SU-DHL-6 (cell line): ENCODE results near the gene PFDN2.

Experiments
- EZH2phosphoT487 ChIP-seq: fragments of 200-600 bp; sonication (generic), shearing (Covaris generic); conservative IDR thresholded peaks from 2 replicates; pipeline ENCODE4 v1.6.1; 2018; ENCODE audit warnings: mild to moderate bottlenecking, antibody characterized with exemption, low read length, moderate library complexity, mixed read lengths
- TF ChIP-seq, protein P1 (sequence below): fragments of 200-600 bp; sonication (generic); IDR thresholded peaks from one replicate; pipeline ENCODE4 v1.5.1; 2017; ENCODE audit warnings: antibody characterized with exemption, mild to moderate bottlenecking, low read length, moderate library complexity; ENCODE audit not compliant: insufficient read depth, poor library complexity, severe bottlenecking

DNA sequence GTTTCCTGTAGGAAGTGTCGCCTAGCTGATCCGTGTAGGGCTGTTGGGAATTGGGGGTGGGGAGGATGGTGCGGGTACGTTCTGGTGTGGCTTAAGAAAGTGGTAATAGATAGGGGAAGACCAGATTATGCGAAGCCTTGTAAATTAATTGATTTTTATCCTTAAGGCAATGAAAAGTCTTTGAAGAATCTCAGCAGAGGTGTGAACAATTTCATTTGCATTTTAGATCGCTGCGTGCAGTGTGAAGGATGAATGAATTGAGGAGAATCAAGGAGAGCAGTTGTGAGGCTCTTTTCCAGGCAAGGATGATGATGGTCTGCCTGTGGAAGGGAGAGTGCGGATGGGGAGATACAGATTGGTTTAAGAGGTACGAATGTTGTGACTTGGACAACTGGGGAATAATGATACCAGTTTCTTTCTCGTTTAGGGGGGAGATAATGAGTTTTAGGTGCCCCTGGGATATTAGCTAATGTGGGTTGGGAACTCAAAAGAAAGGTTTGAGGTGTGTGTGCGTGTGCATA, 15.4 kb upstream of the PFDN2 start:
- TF ChIP-seq, protein P1, sequence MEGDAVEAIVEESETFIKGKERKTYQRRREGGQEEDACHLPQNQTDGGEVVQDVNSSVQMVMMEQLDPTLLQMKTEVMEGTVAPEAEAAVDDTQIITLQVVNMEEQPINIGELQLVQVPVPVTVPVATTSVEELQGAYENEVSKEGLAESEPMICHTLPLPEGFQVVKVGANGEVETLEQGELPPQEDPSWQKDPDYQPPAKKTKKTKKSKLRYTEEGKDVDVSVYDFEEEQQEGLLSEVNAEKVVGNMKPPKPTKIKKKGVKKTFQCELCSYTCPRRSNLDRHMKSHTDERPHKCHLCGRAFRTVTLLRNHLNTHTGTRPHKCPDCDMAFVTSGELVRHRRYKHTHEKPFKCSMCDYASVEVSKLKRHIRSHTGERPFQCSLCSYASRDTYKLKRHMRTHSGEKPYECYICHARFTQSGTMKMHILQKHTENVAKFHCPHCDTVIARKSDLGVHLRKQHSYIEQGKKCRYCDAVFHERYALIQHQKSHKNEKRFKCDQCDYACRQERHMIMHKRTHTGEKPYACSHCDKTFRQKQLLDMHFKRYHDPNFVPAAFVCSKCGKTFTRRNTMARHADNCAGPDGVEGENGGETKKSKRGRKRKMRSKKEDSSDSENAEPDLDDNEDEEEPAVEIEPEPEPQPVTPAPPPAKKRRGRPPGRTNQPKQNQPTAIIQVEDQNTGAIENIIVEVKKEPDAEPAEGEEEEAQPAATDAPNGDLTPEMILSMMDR, result no peak
- TF ChIP-seq EZH2phosphoT487, result no peak
